Body of pancreas (tissue), 4 donors: ENCODE results near the gene CUEDC1. TPM values are rescaled to one million over a fixed set of nuclear protein-coding genes. Genes with fewer than 3 reads are reported as not detected.
"Not testable (repeated sequence)": the region's sequence is repeated elsewhere in the genome, so short reads cannot be mapped to it uniquely, and the experiment has no call there.

Experiments
- ATAC-seq: fragments of 150-250 bp; one replicate; pipeline ENCODE4 v1.9.1; 2016
- DNase-seq, 4 donors: peaks; one replicate each; pipeline ENCODE4 v3.0.0-alpha.2; 2019
- H3K27ac ChIP-seq, 4 donors: fragments of 200-600 bp; sonication (generic); 1 replicate in 3 of 4; 2 replicates in 1 of 4; pipeline versions ENCODE4 v1.5.1 to v1.6.1; 2016 to 2019; ENCODE audit warnings: mild to moderate bottlenecking in 1 of 4, mixed read lengths in 1 of 4, moderate library complexity in 1 of 4
- H3K27me3 ChIP-seq, 2 donors: fragments of 200-600 bp; sonication (generic); one replicate each; pipeline ENCODE4 v1.6.0; 2016; ENCODE audit warnings: mild to moderate bottlenecking in 1 of 2
- H3K36me3 ChIP-seq, 2 donors: fragments of 200-600 bp; sonication (generic); replicated peaks in 1 of 2; 2 replicates each; pipeline ENCODE4 v1.5.1; 2016; ENCODE audit warnings: low read depth in 2 of 2; ENCODE audit not compliant: insufficient read depth in 1 of 2
- H3K4me1 ChIP-seq: fragments of 200-600 bp; sonication (generic); one replicate; pipeline ENCODE4 v1.6.0; 2016
- H3K4me3 ChIP-seq, 2 donors: fragments of 200-600 bp; sonication (generic); 1 replicate in 1 of 2; 2 replicates in 1 of 2; pipeline ENCODE4 v1.5.1; 2016 to 2019
- H3K9me3 ChIP-seq, 3 donors: fragments of 200-600 bp; sonication (generic); 1 replicate in 2 of 3; 2 replicates in 1 of 3; pipeline ENCODE4 v1.5.1; 2016
- POLR2A ChIP-seq, 3 donors: fragments of 450-650 bp; IDR thresholded peaks; one replicate each; pipeline ENCODE4 v1.6.1; 2016; ENCODE audit warnings: antibody characterized with exemption in 3 of 3, mild to moderate bottlenecking in 2 of 3
- WGBS, 2 donors: methylation state at CpG; one replicate each; pipeline ENCODE4 v1.1.5; 2017; 5-methylcytosine and 5-hydroxymethylcytosine counted together
- intact Hi-C: fragments of 100-400 bp; cut with DNase I; formaldehyde crosslinking; loops from one replicate; pipeline ENCODE4 v1.15.1; 2023
- total RNA-seq, 2 donors: library from RNA; depleted of rRNA; stranded (reverse); fragments of >200 nt; gene quantifications; one replicate each; pipeline ENCODE4 v1.1.0, GENCODE V29; 2016
- TF ChIP-seq, protein P1 (sequence below), 7 experiments: fragments of 450-650 bp in 4 of 7; fragments of 200-600 bp in 3 of 7; sonication (generic) in 3 of 7; IDR thresholded peaks; one replicate each; pipeline ENCODE4 v1.5.1; 2016 to 2019; ENCODE audit warnings: antibody characterized with exemption in 7 of 7

The CUEDC1 gene
- total RNA-seq, 2 donors from 2014 or later, result 35.8 to 48.1 TPM

DNA sequence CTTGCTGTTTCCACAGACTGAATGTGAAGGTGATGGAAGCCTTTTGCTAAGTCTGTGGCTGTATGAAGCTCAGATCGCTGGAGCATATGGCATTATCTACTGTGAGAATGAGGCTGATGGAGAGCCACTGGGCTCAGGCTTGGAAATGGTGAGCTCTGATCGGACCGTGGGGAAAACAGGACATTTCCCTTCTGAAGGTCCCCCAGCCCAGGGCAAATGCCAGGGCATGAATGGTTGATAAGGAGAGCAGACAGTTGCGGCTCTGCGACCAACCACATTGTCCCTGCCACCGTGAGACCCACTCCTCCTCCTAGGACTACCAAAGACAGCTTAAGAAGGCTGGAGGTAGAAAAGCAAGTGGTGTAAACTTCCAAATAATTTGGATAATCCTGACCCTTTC, 4.7 kb upstream of the CUEDC1 start:
- TF ChIP-seq, protein P1, sequence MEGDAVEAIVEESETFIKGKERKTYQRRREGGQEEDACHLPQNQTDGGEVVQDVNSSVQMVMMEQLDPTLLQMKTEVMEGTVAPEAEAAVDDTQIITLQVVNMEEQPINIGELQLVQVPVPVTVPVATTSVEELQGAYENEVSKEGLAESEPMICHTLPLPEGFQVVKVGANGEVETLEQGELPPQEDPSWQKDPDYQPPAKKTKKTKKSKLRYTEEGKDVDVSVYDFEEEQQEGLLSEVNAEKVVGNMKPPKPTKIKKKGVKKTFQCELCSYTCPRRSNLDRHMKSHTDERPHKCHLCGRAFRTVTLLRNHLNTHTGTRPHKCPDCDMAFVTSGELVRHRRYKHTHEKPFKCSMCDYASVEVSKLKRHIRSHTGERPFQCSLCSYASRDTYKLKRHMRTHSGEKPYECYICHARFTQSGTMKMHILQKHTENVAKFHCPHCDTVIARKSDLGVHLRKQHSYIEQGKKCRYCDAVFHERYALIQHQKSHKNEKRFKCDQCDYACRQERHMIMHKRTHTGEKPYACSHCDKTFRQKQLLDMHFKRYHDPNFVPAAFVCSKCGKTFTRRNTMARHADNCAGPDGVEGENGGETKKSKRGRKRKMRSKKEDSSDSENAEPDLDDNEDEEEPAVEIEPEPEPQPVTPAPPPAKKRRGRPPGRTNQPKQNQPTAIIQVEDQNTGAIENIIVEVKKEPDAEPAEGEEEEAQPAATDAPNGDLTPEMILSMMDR (IDR thresholded peaks at IDR 0.05), result no peak
- no peak for TF ChIP-seq POLR2A (IDR thresholded peaks at IDR 0.05)
- Histone ChIP-seq H3K36me3 (no peaks in the 10 kb centered on the region), H3K27ac (no peak overlapping the region), H3K27me3 (no peaks in the 10 kb centered on the region), H3K4me1 (peaks cover 13% of the 10 kb centered on the region), H3K4me3 (no peak overlapping the region), H3K9me3 (no peaks in the 10 kb centered on the region)
- ATAC-seq, result no peak
- no peak for DNase-seq
- intact Hi-C loops, result no loop called here
- 92 to 98% methylated on average over 6 of the region's 6 CpGs for WGBS, 2 donors

DNA sequence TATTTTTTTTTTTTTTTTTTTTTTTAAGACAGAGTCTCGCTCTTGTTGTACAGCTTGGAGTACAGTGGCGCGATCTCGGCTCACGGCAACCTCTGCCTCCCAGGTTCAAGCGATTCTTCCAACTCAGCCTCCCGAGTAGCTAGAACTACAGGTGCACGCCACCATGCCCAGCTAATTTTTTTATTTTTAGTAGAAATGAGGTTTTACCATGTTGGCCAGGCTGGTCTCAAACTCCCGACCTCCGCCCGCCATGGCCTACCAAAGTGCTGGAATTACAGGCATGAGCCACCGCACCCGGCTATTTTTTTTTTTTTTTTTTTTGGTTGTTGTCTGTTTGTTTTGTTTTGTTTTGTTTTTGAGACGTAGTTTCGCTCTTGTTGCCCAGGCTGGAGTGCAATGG, 3.2 kb upstream of the CUEDC1 start:
- ATAC-seq, H3K4me3 ChIP-seq, H3K27ac ChIP-seq, H3K27me3 ChIP-seq, H3K36me3 ChIP-seq, intact Hi-C loops, H3K9me3 ChIP-seq: not testable (repeated sequence)
- peak in 1 of 4 donors; percentile 1 for DNase-seq
- peaks cover 22% of the 10 kb centered on the region for H3K4me1 ChIP-seq
- 89 to 97% methylated on average over 12 to 15 of the region's 15 CpGs for WGBS, 2 donors

DNA sequence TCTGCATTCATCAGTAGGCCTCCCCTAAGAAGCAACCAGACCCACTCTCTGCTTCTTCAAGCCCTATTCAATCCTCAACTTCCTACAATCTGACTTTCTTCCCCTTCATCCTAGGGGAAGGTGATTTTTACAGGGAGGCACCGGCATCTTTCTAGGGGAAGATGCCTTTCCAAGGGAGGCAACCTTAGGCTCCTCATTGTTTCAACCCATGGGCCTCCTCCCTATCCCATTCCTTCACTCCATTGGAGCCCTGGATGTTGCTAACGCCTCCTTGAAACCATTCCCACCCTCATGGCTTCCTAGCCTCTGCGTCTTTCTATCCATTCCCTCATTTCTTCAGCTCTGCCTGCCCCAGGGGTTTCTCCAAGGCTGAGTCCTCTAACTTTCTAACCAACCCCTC, 2.7 kb upstream of the CUEDC1 start:
- WGBS, 2 donors, result 91 to 96% methylated on average over 3 of the region's 3 CpGs
- peaks cover 27% of the 10 kb centered on the region for H3K4me1 ChIP-seq
- no peaks in the 10 kb centered on the region for H3K36me3 ChIP-seq
- no peaks in the 10 kb centered on the region for H3K9me3 ChIP-seq
- no peak for DNase-seq
- TF ChIP-seq, protein P1 (IDR thresholded peaks at IDR 0.05), result no peak
- no peak for TF ChIP-seq POLR2A (IDR thresholded peaks at IDR 0.05)
- H3K27me3 ChIP-seq, result no peaks in the 10 kb centered on the region
- no peak overlapping the region for H3K27ac ChIP-seq
- ATAC-seq, result no peak
- intact Hi-C loops, result no loop called here
- H3K4me3 ChIP-seq, result no peak overlapping the region

DNA sequence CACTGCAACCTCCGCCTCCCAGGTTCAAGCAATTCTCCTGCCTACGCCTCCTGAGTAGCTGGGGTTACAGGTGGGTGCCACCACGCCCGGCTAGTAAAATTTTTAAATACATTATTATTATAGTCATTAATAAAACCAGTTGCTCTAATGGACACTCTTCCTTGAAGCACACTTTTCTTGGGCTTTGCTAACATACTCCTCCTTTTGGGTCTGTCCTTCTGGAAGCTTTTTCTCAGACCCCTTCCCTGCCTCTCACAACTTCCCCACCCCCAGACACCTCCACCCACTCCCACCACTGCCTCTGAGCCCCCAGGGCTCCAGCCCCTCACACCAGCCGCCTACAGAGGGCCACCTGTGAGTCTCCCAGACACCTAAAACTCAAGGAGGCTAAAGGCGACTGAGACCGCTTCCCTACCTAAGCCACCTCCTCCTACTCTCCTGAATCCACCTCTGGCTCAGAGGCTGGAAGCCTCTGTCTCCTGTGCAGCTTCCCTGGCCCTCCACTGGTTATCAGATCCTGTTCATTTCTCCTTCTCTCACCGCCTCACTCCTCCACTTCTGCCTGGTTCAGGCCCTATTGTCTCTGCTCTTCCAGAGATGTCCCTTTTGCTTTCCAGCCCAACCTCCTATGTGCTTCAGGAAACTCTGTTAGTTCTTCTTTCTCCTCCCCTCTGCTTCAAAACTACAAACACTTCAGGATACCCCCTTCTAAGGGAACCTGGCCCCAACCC, 2.1 kb upstream of the CUEDC1 start:
- no peak overlapping the region for H3K4me3 ChIP-seq
- no peaks in the 10 kb centered on the region for H3K9me3 ChIP-seq
- TF ChIP-seq, protein P1 (IDR thresholded peaks at IDR 0.05), result no peak
- TF ChIP-seq POLR2A (IDR thresholded peaks at IDR 0.05), result no peak
- WGBS, 2 donors, result 89 to 93% methylated on average over 8 of the region's 8 CpGs
- no peaks in the 10 kb centered on the region for H3K36me3 ChIP-seq
- no peaks in the 10 kb centered on the region for H3K27me3 ChIP-seq
- intact Hi-C loops, result no loop called here
- H3K27ac ChIP-seq, result no peak overlapping the region
- ATAC-seq (no peak), DNase-seq (peak in 1 of 4 donors; percentile 5)
- peaks cover 29% of the 10 kb centered on the region for H3K4me1 ChIP-seq

DNA sequence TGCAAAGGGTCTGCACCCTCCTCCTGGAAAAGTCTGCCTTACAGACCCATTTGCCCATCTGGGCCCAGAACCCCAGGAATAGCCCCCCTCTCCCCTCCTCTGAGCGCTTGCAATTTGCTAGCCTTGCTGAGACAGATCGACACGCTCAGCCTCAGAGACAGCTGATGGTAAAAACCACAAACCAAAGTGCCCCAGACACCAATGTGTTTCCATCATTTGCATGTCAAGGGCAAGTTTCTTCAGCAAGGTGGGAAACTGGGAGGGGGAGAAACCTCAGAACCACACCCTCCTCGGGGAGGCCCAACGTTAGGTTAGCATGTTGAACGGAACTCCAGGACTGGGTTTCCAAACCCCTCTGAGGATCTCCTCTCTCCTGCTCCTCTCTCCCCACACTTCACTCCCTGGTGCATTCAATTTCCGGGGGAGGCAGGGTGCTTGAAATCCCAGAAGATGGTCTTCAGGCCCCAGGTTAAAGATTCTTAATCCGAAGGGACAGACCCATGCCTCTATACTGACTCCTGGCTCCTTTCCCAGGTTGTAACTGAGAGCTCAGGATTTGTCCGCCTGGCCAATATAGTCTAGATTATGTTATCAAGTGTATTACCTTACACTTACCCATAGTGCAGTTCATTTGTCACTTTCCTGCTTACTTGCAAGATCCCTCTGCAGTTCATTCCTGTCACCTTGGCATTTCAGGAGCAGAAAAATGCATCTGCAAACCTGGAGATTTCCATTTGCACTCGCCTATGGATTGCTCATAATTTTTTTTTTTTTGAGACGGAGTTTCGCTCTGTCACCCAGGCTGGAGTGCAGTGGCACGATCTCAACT, 1.3 kb upstream of the CUEDC1 start:
- Histone ChIP-seq H3K4me3 (no peak overlapping the region), H3K9me3 (no peaks in the 10 kb centered on the region), H3K4me1 (peaks cover 29% of the 10 kb centered on the region), H3K36me3 (no peaks in the 10 kb centered on the region), H3K27me3 (no peaks in the 10 kb centered on the region), H3K27ac (peak overlapping the region in 2 of 4 donors; percentile 86 to 87)
- DNase-seq, result peak in 1 of 4 donors; percentile 9
- WGBS, 2 donors, result 53 to 58% methylated on average over 11 to 13 of the region's 13 CpGs
- intact Hi-C loops, result no loop called here
- TF ChIP-seq, protein P1 (IDR thresholded peaks at IDR 0.05), result no peak
- no peak for TF ChIP-seq POLR2A (IDR thresholded peaks at IDR 0.05)
- no peak for ATAC-seq
